Renal cortex interstitium (tissue), 15 donors: Measurements from ENCODE around the gene PPOX. TPM values are rescaled to one million over a fixed set of nuclear protein-coding genes. Genes with fewer than 3 reads are reported as not detected.
A peak's percentile ranks its signal among the peaks of the same experiment; 100 is the strongest.

Experiments
- DNase-seq, 11 donors: peaks; one replicate each; pipeline ENCODE4 v3.0.0-alpha.2; 2013; ENCODE audit warnings: low read depth in 9 of 11, low spot score in 4 of 11; ENCODE audit errors: extremely low read depth in 1 of 11
- long read RNA-seq, 16 experiments: transcript quantifications; one replicate each; lab custom pipeline, GENCODE V29; 2026
- polyA plus RNA-seq, 3 donors: library from polyadenylated mRNA; unstranded; fragments of 120-200 nt; gene quantifications; one replicate each; pipeline ENCODE4 v1.2.1, GENCODE V29; 2013; ENCODE audit not compliant: insufficient read length in 3 of 3

Gene PPOX
- polyA plus RNA-seq = 10 to 100 TPM; 31.0 to 61.5 (median 38.3) TPM
- long read RNA-seq, donor 1, partial matches to known transcripts = 0 of 2 reads
- long read RNA-seq, donor 1, other reads (novel, unspliced or antisense) = 0 of 2 reads
- long read RNA-seq, donor 2, partial matches to known transcripts = 8 of 12 reads
- long read RNA-seq, donor 2, other reads (novel, unspliced or antisense) = 0 of 12 reads
- long read RNA-seq, donor 3, partial matches to known transcripts = 36 of 48 reads
- long read RNA-seq, donor 3, other reads (novel, unspliced or antisense) = 7 of 48 reads
- long read RNA-seq, donor 4, partial matches to known transcripts = 9 of 41 reads
- long read RNA-seq, donor 4, other reads (novel, unspliced or antisense) = 31 of 41 reads
- long read RNA-seq, donor 5 = 0 reads
- long read RNA-seq, donor 6, partial matches to known transcripts = 21 of 28 reads
- long read RNA-seq, donor 6, other reads (novel, unspliced or antisense) = 0 of 28 reads
- long read RNA-seq, donor 7, partial matches to known transcripts = 16 of 20 reads
- long read RNA-seq, donor 7, other reads (novel, unspliced or antisense) = 0 of 20 reads
- long read RNA-seq, donor 8, partial matches to known transcripts = 34 of 61 reads
- long read RNA-seq, donor 8, other reads (novel, unspliced or antisense) = 19 of 61 reads
- long read RNA-seq, donor 9, partial matches to known transcripts = 15 of 24 reads
- long read RNA-seq, donor 9, other reads (novel, unspliced or antisense) = 0 of 24 reads
- long read RNA-seq, donor 10, partial matches to known transcripts = 12 of 19 reads
- long read RNA-seq, donor 10, other reads (novel, unspliced or antisense) = 0 of 19 reads
- long read RNA-seq, donor 11, partial matches to known transcripts = 21 of 28 reads
- long read RNA-seq, donor 11, other reads (novel, unspliced or antisense) = 0 of 28 reads
- long read RNA-seq, donor 12, partial matches to known transcripts = 0 of 4 reads
- long read RNA-seq, donor 12, other reads (novel, unspliced or antisense) = 0 of 4 reads
- long read RNA-seq, donor 13, transcript PPOX-201 (13 exons, 1,686 nt) = major isoform, 5 of 23 reads
- long read RNA-seq, donor 13, partial matches to known transcripts = 13 of 23 reads
- long read RNA-seq, donor 13, other reads (novel, unspliced or antisense) = 0 of 23 reads
- long read RNA-seq, donor 14, partial matches to known transcripts = 18 of 21 reads
- long read RNA-seq, donor 14, other reads (novel, unspliced or antisense) = 0 of 21 reads
- long read RNA-seq, donor 15, partial matches to known transcripts = 7 of 8 reads
- long read RNA-seq, donor 15, other reads (novel, unspliced or antisense) = 0 of 8 reads
- long read RNA-seq, donor 16, transcript PPOX-202 (13 exons, 1,740 nt) = major isoform, 6 of 158 reads
- long read RNA-seq, donor 16, partial matches to known transcripts = 125 of 158 reads
- long read RNA-seq, donor 16, other reads (novel, unspliced or antisense) = 23 of 158 reads

GRCh38 chr1:161165742-161166668, at the start of gene PPOX:
PPOX (plus strand) TSS chr1:161166426; CDS start chr1:161166848, 422 bp downstream.
- DNase-seq = peak; percentile 91 to 98 (median 95)

GRCh38 chr1:161117759-161118581, 48.3 kb upstream of the PPOX start, which contains the start of the genes NIT1 and PFDN2:
NIT1 (plus strand) TSS chr1:161118105; CDS start chr1:161118177, 72 bp downstream.
PFDN2 (minus strand) TSS chr1:161118037; CDS start chr1:161118026, 11 bp downstream.
- DNase-seq = peak; percentile 73 to 90 (median 85)

DNA sequence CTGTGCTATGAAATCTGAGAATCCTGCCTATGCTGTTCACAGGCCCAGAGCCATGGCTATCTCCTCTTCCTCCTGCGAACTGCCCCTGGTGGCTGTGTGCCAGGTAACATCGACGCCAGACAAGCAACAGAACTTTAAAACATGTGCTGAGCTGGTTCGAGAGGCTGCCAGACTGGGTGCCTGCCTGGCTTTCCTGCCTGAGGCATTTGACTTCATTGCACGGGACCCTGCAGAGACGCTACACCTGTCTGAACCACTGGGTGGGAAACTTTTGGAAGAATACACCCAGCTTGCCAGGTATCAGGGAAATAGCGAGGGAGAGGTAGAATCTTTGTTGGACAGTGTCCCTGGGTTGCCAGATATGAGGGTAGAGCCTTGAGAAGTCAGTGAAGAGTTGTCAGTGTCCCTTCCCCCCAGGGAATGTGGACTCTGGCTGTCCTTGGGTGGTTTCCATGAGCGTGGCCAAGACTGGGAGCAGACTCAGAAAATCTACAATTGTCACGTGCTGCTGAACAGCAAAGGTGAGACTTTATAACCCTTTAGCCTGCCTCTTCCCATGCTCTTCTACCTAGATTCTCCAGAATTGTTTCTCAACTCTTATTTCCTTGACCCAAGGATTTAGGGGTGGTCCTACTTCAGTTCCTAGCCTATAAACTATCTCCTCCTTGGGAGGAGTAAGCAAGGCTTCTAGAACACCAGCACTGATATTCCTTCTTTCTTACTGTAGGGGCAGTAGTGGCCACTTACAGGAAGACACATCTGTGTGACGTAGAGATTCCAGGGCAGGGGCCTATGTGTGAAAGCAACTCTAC, 46.9 kb upstream of the PPOX start:
- DNase-seq = peak in 2 of 11 donors; percentile 26 to 36

DNA sequence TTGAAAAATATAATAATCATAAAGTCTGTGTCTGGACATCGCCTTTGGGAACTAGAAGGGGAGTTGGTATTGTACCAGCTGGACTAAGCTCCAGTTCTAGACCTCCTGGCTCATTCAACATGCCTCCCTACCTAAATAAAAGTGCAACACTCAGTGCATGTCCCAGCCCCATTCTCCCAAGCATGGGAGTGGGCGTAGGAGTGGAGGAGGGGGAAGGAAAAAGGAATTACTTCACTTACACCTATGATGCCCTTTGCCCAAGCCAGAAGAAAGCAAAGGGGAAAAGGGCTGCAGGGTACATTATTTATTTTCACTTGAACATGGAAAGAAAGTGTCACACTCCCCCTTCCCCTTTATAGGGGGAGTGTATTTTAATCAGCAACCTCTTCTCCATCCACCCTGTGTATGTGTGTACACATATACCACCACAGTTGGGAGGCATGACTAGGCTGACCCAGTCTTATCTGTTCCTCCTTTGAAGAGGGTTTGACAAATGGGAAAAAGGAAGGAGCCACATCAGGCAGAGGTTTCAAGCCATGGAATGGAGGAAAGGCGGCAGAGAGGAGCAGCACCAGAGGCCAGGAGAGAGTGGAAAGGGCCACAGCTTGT, 45.1 kb upstream of the PPOX start:
- no peak for DNase-seq

DNA sequence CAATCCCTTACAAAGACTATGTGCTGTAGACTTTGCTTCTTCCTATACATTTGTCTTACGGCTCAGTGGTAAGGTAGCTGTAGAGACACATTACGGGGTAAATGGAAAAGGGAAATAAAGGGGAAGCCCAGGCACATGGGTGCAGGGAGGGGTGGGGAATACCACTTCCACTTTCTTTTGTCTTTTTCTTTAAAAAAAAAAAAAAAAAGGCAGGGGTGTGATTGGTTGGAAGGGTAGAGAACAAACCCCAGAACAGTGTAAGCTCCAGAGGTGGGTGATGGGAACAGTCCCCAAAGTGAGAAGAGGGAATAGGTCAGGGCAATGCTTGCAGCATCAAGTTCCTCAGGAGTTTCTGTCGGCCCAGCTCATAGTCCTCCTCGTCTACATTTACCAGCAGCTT, 44.4 kb upstream of the PPOX start:
- no peak for DNase-seq

DNA sequence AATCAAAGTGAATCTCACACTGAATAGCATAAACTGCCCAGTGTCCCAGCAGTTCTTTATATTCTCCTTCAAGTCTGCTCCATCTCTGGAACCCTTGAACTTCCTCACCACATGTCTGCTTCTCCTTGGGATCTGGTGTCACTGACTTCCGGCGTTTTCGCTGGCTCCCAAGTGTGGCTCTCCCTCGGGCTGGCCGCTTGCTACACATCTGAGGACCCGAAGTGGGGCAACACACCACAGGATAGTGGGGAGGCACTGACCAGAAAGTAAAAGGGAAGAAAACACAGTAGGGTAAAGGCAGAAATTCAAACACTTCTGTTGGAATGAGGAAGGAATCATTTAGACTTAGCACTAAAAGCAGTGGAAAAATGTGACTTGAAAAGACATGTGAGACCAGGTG, 43.3 kb upstream of the PPOX start:
- DNase-seq = no peak

DNA sequence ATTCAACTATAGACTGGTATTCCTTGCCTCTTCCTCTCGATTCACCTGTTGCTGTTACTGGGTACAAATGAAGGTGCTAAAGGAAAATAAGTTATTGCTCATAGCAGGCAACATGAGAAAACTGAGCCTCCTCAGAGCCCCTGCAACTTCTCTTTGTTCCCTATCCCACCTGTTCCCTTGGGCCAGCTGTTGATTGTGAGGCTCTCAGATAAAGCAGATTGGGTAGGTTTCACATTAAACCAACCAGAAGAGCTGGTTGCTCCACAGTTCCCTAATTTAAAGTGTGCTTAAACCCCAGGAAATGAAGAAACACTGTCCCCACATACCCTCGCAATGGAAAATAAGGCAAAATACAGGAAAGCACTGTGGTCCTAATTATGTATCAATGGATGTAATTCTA, 38.6 kb upstream of the PPOX start:
- DNase-seq = no peak

DNA sequence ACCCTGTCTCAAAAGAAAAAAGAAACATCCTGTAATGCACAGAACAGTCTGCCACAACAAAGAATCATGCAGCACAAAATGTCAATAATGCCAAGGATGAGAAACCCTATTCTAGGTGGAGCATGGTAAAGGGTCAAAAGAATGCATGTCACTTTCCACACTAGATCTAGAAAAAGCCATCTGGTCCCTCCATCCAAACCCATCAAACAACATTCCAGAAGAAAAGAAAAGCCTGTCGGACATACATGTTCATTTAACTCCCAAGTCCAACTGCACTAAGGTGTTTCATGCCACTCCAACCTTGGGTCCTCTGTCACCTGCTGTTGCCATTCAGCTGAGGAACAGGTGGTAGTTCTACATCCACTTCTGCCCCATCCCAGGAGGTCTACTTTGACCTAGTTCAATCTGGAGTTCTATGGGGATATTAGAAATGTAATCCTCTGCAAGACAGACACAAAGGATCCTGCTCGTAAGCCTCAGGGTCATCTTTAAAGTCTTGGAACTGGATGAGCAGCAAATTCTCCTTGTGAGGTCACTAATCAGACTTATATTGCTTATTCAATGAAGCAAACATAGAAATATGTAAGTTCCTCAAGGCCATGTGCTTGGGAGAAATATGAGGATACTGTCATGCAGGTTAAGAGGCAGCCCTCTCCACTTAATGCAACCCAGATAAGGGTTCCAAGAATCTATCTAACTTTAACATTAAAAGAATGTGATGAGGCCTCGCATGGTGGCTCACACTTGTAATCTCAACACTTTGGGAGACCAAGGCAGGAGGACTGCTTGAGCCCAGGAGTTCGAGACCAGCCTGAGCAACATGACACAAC, 37.4 kb upstream of the PPOX start:
- DNase-seq = no peak

GRCh38 chr1:161130266-161130665, 36.0 kb upstream of the PPOX start:
- no peak for DNase-seq

GRCh38 chr1:161131523-161132409, 34.5 kb upstream of the PPOX start:
- DNase-seq = peak in 2 of 11 donors; percentile 18 to 65

- peak; percentile 82 to 95 (median 89) for DNase-seq
These were observed 33.6 kb upstream of the PPOX start, which contains the start of gene DEDD for GRCh38 chr1:161132410-161133219. DEDD (minus strand) TSS chr1:161132667; CDS start chr1:161124462, 8,205 bp downstream.

DNA sequence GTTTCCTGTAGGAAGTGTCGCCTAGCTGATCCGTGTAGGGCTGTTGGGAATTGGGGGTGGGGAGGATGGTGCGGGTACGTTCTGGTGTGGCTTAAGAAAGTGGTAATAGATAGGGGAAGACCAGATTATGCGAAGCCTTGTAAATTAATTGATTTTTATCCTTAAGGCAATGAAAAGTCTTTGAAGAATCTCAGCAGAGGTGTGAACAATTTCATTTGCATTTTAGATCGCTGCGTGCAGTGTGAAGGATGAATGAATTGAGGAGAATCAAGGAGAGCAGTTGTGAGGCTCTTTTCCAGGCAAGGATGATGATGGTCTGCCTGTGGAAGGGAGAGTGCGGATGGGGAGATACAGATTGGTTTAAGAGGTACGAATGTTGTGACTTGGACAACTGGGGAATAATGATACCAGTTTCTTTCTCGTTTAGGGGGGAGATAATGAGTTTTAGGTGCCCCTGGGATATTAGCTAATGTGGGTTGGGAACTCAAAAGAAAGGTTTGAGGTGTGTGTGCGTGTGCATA, 32.9 kb upstream of the PPOX start:
- peak in 1 of 11 donors; percentile 45 for DNase-seq

- DNase-seq = no peak
These were observed 28.3 kb upstream of the PPOX start for GRCh38 chr1:161137881-161138280.
